Panc1 (cell line): ENCODE measurements around the gene CDC5L. TPM values are rescaled to one million over a fixed set of nuclear protein-coding genes. Genes with fewer than 3 reads are reported as not detected.

ENCODE experiments used
- ATAC-seq: fragments of 200-7000 bp; cut with Tn5 transposase; 2 replicates; pipeline ENCODE4 v1.9.1; 2020; ENCODE audit warnings: mild to moderate bottlenecking, moderate library complexity
- BruUV-seq: library from RNA; stranded (reverse); fragments of 400-500 nt; replicated peaks from 2 replicates; lab custom pipeline; 2021; lab: Mats Ljungman, UMichigan
- CTCF ChIA-PET: fragments of 300-600 bp; sonication (Branson Sonifier 250); formaldehyde crosslinking; loops from one replicate; lab custom pipeline; 2022; ENCODE audit warnings: antibody characterized with exemption; lab: Charles Lee
- POLR2A ChIA-PET: fragments of 300-600 bp; sonication (Branson Sonifier 250); formaldehyde crosslinking; loops from one replicate; lab custom pipeline; 2022; ENCODE audit warnings: antibody characterized with exemption; lab: Charles Lee
- DNase-seq: peaks from one replicate; pipeline ENCODE4 v3.0.0-alpha.2; 2010; ENCODE audit warnings: low read depth, low spot score
- H3K27ac ChIP-seq: 2 replicates; pipeline ENCODE4 v1.5.1; 2011; ENCODE audit warnings: mild to moderate bottlenecking, low read length, inconsistent platforms
- H3K27me3 ChIP-seq: fragments of 200-500 bp; sonication (Bioruptor generic); 2 replicates; pipeline ENCODE4 v1.6.0; 2014; ENCODE audit warnings: low read length, inconsistent platforms; ENCODE audit not compliant: control insufficient read depth, insufficient read depth
- H3K36me3 ChIP-seq: fragments of 200-500 bp; sonication (Bioruptor generic); 2 replicates; pipeline ENCODE4 v1.5.1; 2014; ENCODE audit warnings: inconsistent platforms, mild to moderate bottlenecking, low read length, moderate library complexity; ENCODE audit not compliant: control insufficient read depth, insufficient read depth
- H3K4me1 ChIP-seq: 2 replicates; pipeline ENCODE4 v1.5.1; 2011; ENCODE audit warnings: inconsistent platforms, mild to moderate bottlenecking, low read length, moderate library complexity; ENCODE audit not compliant: control insufficient read depth, insufficient read depth
- H3K4me3 ChIP-seq, 2 experiments: 2 replicates each; pipeline ENCODE4 v1.5.1; 2011 to 2012; ENCODE audit warnings: low read depth in 2 of 2, low read length in 2 of 2, mild to moderate bottlenecking in 2 of 2, inconsistent platforms in 1 of 2, moderate library complexity in 1 of 2
- H3K9me3 ChIP-seq: fragments of 200-500 bp; sonication (Bioruptor generic); 2 replicates; pipeline ENCODE4 v1.5.1; 2014; ENCODE audit warnings: low read depth, mild to moderate bottlenecking, inconsistent platforms, low read length, moderate library complexity; ENCODE audit not compliant: control insufficient read depth, insufficient read depth
- POLR2AphosphoS5 ChIP-seq: IDR thresholded peaks from 2 replicates; pipeline ENCODE4 v1.6.1; 2012; ENCODE audit warnings: mild to moderate bottlenecking, low read depth, low read length, moderate library complexity
- REST ChIP-seq, 2 experiments: IDR thresholded peaks; 2 replicates each; pipeline ENCODE4 v1.6.1; 2011 to 2012; ENCODE audit warnings: low read depth in 2 of 2, control low read depth in 1 of 2, low read length in 1 of 2, mild to moderate bottlenecking in 1 of 2, moderate library complexity in 1 of 2; ENCODE audit not compliant: insufficient read depth in 1 of 2
- SIN3A ChIP-seq: IDR thresholded peaks from 2 replicates; pipeline ENCODE4 v1.6.1; 2012; ENCODE audit warnings: low read depth, mild to moderate bottlenecking, low read length, moderate library complexity, borderline replicate concordance; ENCODE audit not compliant: insufficient read depth
- TCF7L2 ChIP-seq: IDR thresholded peaks from 2 replicates; pipeline ENCODE4 v1.6.1; 2011; ENCODE audit warnings: mild to moderate bottlenecking, low read depth, low read length, inconsistent platforms
- in situ Hi-C: cut with HindIII; loops from 2 replicates; pipeline ENCODE4 v1.10.0; 2016; ENCODE audit warnings: low sequenced_read_pairs, low pct_unique_long_range_greater_than_20kb
- intact Hi-C: fragments of 100-400 bp; cut with micrococcal nuclease; formaldehyde crosslinking; loops from one replicate; pipeline ENCODE4 v1.10.0; 2022; ENCODE audit not compliant: unreplicated experiment
- total RNA-seq: library from RNA; stranded (reverse); gene quantifications from one replicate; pipeline ENCODE4 v1.2.1, GENCODE V29; 2021; ENCODE audit not compliant: unreplicated experiment
- TF ChIP-seq, protein P1 (sequence below): fragments of 450-650 bp; IDR thresholded peaks from 2 replicates; pipeline ENCODE4 v1.5.1; 2017; ENCODE audit warnings: mild to moderate bottlenecking

Gene CDC5L
- total RNA-seq, 1 experiment from 2014 or later = 23.3 TPM

DNA sequence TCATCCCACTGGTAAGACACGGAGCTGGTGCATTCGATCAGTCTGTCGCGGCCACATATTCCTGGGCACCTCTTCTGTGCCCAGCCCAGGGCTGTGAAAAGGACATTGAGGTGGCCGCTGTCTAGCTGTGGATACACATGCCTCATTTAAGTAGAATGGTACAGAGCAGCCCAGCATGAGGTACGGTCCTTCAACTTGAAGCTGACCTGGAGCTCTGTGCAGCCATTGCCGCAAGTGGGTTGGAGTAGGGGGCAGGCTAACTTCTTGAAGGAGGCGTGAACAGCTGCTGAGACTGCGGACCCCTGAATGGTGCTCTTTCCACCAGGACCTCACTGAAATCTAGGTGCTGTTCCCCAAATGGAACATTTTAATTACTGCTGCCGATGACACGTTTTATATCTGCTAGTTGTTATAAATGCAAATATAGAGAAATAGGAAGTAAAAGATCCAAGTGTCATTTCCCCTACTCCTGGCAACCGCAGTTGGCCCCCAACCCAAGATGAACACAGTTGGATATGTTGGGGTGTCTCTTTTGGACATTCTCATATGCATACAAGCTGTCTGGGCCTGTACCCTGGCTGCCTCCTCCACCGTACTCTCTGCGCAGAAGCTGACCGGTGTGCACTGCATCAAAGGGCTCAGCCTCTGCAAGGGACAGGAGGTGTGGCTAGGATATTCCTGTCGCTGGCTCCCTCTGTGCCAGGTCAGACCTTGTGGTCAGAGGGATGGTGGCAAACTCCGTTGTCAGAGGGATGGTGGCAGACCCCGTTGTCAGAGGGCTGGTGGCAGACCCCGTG lies 86.1 kb downstream of the CDC5L start:
- BruUV-seq = no TSS peak
- TF ChIP-seq REST (IDR thresholded peaks at IDR 0.05; ENCODE audit: insufficient read depth in 1 of 2, low read depth in 2 of 2, low read length in 1 of 2) (no peak), TCF7L2 (no peak), POLR2AphosphoS5 (no peak), SIN3A (no peak)
- TF ChIP-seq, protein P1, sequence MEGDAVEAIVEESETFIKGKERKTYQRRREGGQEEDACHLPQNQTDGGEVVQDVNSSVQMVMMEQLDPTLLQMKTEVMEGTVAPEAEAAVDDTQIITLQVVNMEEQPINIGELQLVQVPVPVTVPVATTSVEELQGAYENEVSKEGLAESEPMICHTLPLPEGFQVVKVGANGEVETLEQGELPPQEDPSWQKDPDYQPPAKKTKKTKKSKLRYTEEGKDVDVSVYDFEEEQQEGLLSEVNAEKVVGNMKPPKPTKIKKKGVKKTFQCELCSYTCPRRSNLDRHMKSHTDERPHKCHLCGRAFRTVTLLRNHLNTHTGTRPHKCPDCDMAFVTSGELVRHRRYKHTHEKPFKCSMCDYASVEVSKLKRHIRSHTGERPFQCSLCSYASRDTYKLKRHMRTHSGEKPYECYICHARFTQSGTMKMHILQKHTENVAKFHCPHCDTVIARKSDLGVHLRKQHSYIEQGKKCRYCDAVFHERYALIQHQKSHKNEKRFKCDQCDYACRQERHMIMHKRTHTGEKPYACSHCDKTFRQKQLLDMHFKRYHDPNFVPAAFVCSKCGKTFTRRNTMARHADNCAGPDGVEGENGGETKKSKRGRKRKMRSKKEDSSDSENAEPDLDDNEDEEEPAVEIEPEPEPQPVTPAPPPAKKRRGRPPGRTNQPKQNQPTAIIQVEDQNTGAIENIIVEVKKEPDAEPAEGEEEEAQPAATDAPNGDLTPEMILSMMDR = no peak
- in situ Hi-C loops = no loop called here

GRCh38 chr6:44474190-44474631 lies 86.7 kb downstream of the CDC5L start:
- POLR2A ChIA-PET = no interaction called here
- no TSS peak for BruUV-seq
- H3K36me3 ChIP-seq = no peaks in the 10 kb centered on the region
- DNase-seq = no peak
- in situ Hi-C loops = no loop called here
- no peak overlapping the region for H3K27ac ChIP-seq
- 0 out of 2 replicates have a peak, but pooled peaks cover 1% of the 10 kb centered on the region for H3K4me1 ChIP-seq
- H3K4me3 ChIP-seq = no peak overlapping the region
- CTCF ChIA-PET = interaction anchor here (0.6 to 2.0 kb wide), 2 partner anchors 16 to 93 kb away, joined by 5 to 8 read pairs; no protein-coding TSS in a partner anchor
- intact Hi-C loops = loop anchor here (5.0 to 10.0 kb wide), 2 partner anchors 1062 to 1451 kb away; no protein-coding TSS in a partner anchor
- no peaks in the 10 kb centered on the region for H3K27me3 ChIP-seq
- ATAC-seq = no peak
- TF ChIP-seq REST (IDR thresholded peaks at IDR 0.05; ENCODE audit: insufficient read depth in 1 of 2, low read depth in 2 of 2, low read length in 1 of 2) = no peak
- no peaks in the 10 kb centered on the region for H3K9me3 ChIP-seq

More for the DNA sequence above, 86.1 kb downstream of the CDC5L start:
- Histone ChIP-seq H3K4me1 (0 out of 2 replicates have a peak, but pooled peaks cover 4% of the 10 kb centered on the region), H3K4me3 (no peak overlapping the region), H3K27ac (no peak overlapping the region), H3K36me3 (no peaks in the 10 kb centered on the region), H3K9me3 (no peaks in the 10 kb centered on the region), H3K27me3 (no peaks in the 10 kb centered on the region; the same call in 1 of the 2 replicates)
- DNase-seq (no peak), ATAC-seq (no peak)
- intact Hi-C loops = loop anchor here (5.0 to 10.0 kb wide), 2 partner anchors 1061 to 1451 kb away; no protein-coding TSS in a partner anchor
- ChIA-PET POLR2A (no interaction called here), CTCF (interaction anchor here (0.6 kb wide), 3 partner anchors 92 to 1452 kb away, joined by 3 to 5 read pairs (median 3); no protein-coding TSS in a partner anchor)
